Breast epithelium (tissue), 3 donors: Measurements from ENCODE around the gene FCER1G.

ENCODE experiments used
- CTCF ChIP-seq, 3 donors: fragments of 450-650 bp; IDR thresholded peaks; one replicate each; pipeline ENCODE4 v1.5.1; 2016 to 2017; ENCODE audit warnings: antibody characterized with exemption in 3 of 3, mild to moderate bottlenecking in 3 of 3, moderate library complexity in 3 of 3
- POLR2A ChIP-seq: fragments of 450-650 bp; IDR thresholded peaks from one replicate; pipeline ENCODE4 v1.6.1; 2016; ENCODE audit warnings: antibody characterized with exemption, mild to moderate bottlenecking, moderate library complexity

DNA sequence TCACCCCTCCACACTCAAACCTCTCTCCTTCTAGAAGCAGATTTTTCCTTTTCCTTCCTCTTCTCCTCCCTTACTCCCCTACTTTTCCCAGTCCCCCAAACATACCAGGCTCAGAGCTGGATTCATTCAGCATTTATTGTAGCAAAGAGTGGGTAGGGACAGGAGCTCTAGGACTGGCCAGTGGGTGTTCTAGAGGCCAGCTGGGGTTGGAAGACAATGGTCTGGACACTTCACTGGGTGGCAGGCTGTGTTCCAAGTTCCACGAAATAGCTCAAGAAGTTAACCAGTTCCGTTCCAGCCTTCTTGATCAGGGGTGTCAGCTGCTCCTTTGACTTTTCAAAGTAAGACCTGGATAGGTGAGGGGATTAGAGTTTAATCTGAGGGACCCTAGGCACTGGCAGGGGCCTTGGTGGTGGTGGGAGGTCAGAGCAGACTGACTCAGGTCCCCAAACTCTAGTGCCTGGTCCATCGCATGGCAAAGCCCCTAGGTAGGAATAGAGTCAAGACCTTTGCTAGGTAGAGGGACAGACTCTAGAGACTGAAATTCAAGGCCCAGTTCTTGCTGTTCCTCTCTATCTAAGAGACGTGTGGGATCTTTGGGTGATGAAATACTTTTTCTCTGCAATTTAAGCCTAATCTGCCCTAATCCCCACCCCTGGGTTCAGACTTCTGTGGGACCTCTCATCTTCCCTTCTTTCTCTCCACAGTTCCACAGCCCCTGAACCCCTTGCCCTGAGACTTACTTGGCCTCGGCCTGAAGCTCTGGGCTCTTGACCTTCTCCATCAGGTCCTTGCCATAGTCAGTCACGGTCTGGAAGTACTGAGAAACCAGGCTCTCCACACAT lies 7.3 kb downstream of the FCER1G start:
- TF ChIP-seq CTCF (IDR thresholded peaks at IDR 0.05) (no peak), POLR2A (no peak)
